HepG2 (cell line): Measurements from ENCODE around the gene CEP78. TPM values are rescaled to one million over a fixed set of nuclear protein-coding genes. Genes with fewer than 3 reads are reported as not detected.
"Not testable (repeated sequence)": the region's sequence is repeated elsewhere in the genome, so short reads cannot be mapped to it uniquely, and the experiment has no call there.

Experiments used
- ATAC-seq: fragments of 200-7000 bp; cut with Tn5 transposase; 3 replicates; pipeline ENCODE4 v1.9.1; 2020; ENCODE audit warnings: mild to moderate bottlenecking, moderate library complexity
- BruUV-seq: library from RNA; stranded (reverse); fragments of 400-500 nt; replicated peaks from 2 replicates; lab custom pipeline; 2021; lab: Mats Ljungman, UMichigan
- CTCF ChIA-PET: fragments of 300-600 bp; formaldehyde crosslinking; extraction: SDS; loops from one replicate; lab custom pipeline; 2021; ENCODE audit warnings: low total read pairs, inconsistent platforms, low intra/inter-chr PET ratio; lab: Yijun Ruan, JAX
- POLR2A ChIA-PET: fragments of 350-600 bp; sonication (Branson Sonifier 250); formaldehyde crosslinking; loops from one replicate; lab custom pipeline; 2020; ENCODE audit warnings: antibody characterized with exemption, inconsistent platforms; lab: Yijun Ruan, JAX
- DNase-seq: peaks from one replicate; pipeline ENCODE4 v3.0.0-alpha.2; 2015; ENCODE audit warnings: low spot score
- FAIRE-seq: peaks from 3 replicates; lab custom pipeline; 2011; peaks lifted over from hg19 to GRCh38; lab: Jason Lieb, UNC
- H2AFZ ChIP-seq: one replicate; pipeline ENCODE4 v1.6.1; 2011; ENCODE audit warnings: low read length, inconsistent platforms
- H3K27ac ChIP-seq: fragments of 300-600 bp; 3 replicates; pipeline ENCODE4 v1.8.0; 2011; ENCODE audit warnings: mixed run types, mild to moderate bottlenecking, mixed read lengths, low read length, inconsistent platforms; ENCODE audit not compliant: insufficient read depth; ENCODE audit errors: extremely low read length
- H3K27me3 ChIP-seq, 2 experiments: fragments of 200-600 bp in 1 of 2; 2 replicates in 1 of 2; 3 replicates in 1 of 2; pipeline versions ENCODE4 v1.6.0 to v1.8.0; 2011; ENCODE audit warnings: low read length in 2 of 2, mild to moderate bottlenecking in 2 of 2, moderate library complexity in 2 of 2, inconsistent platforms in 1 of 2; ENCODE audit not compliant: insufficient read depth in 2 of 2, control insufficient read depth in 1 of 2
- H3K36me3 ChIP-seq, 2 experiments: fragments of 200-600 bp in 1 of 2; replicated peaks in 1 of 2; 2 replicates in 1 of 2; 3 replicates in 1 of 2; pipeline versions ENCODE4 v1.5.1 to v1.8.0; 2011; ENCODE audit warnings: low read length in 2 of 2, inconsistent platforms in 1 of 2; ENCODE audit not compliant: insufficient read depth in 2 of 2, control insufficient read depth in 1 of 2
- H3K4me1 ChIP-seq: 2 replicates; pipeline ENCODE4 v1.5.1; 2012; ENCODE audit warnings: low read length, inconsistent platforms; ENCODE audit not compliant: insufficient read depth
- H3K4me2 ChIP-seq: 2 replicates; pipeline ENCODE4 v1.6.0; 2011; ENCODE audit warnings: low read depth, low read length, inconsistent platforms
- H3K4me3 ChIP-seq, 3 experiments: fragments of 200-600 bp in 1 of 3; sonication (generic), shearing (Covaris generic) in 1 of 3; replicated peaks in 1 of 3; 2 replicates each; pipeline ENCODE4 v1.5.1; 2011 to 2016; ENCODE audit warnings: low read length in 3 of 3, inconsistent platforms in 2 of 3, low read depth in 2 of 3, mild to moderate bottlenecking in 2 of 3, control low read depth in 1 of 3, mixed read lengths in 1 of 3; ENCODE audit not compliant: insufficient read depth in 1 of 3
- H3K79me2 ChIP-seq: one replicate; pipeline ENCODE4 v1.6.1; 2011; ENCODE audit warnings: low read length, inconsistent platforms; ENCODE audit not compliant: insufficient read depth
- H3K9ac ChIP-seq: 2 replicates; pipeline ENCODE4 v1.6.0; 2011; ENCODE audit warnings: mild to moderate bottlenecking, low read depth, low read length, inconsistent platforms; ENCODE audit not compliant: insufficient read depth
- H3K9me3 ChIP-seq: 2 replicates; pipeline ENCODE4 v1.5.1; 2012; ENCODE audit warnings: mild to moderate bottlenecking, low read length
- H4K20me1 ChIP-seq: 2 replicates; pipeline ENCODE4 v1.6.0; 2011; ENCODE audit warnings: inconsistent platforms, mild to moderate bottlenecking, low read length, moderate library complexity; ENCODE audit not compliant: insufficient read depth
- CENPX ChIP-seq: sonication (generic); formaldehyde crosslinking; IDR thresholded peaks from 2 replicates; pipeline ENCODE4 v1.9.0; 2021; ENCODE audit warnings: mild to moderate bottlenecking, missing genetic modification reagents, moderate library complexity
- JDP2 ChIP-seq: sonication (generic); formaldehyde crosslinking; IDR thresholded peaks from 2 replicates; pipeline ENCODE4 v1.8.1; 2022; ENCODE audit warnings: missing genetic modification reagents, borderline replicate concordance
- MTA1 ChIP-seq: sonication (generic); formaldehyde crosslinking; IDR thresholded peaks from 2 replicates; pipeline ENCODE4 v1.4.0; 2020; ENCODE audit warnings: missing genetic modification reagents, mild to moderate bottlenecking, borderline replicate concordance
- RARA ChIP-seq: IDR thresholded peaks from 2 replicates; pipeline ENCODE4 v1.6.1; 2016; ENCODE audit warnings: missing genetic modification reagents, missing compliant biosample characterization
- SNAPC2 ChIP-seq: sonication (generic); formaldehyde crosslinking; IDR thresholded peaks from 2 replicates; pipeline ENCODE4 v1.8.1; 2022; ENCODE audit warnings: mild to moderate bottlenecking, missing genetic modification reagents
- SP5 ChIP-seq: IDR thresholded peaks from 2 replicates; pipeline ENCODE4 v1.6.1; 2016; ENCODE audit warnings: low read depth, borderline replicate concordance
- ZMYM2 ChIP-seq: sonication (generic); formaldehyde crosslinking; IDR thresholded peaks from 2 replicates; pipeline ENCODE4 v1.8.0; 2022; ENCODE audit warnings: mild to moderate bottlenecking, missing genetic modification reagents
- ZNF333 ChIP-seq: sonication (generic); formaldehyde crosslinking; IDR thresholded peaks from 2 replicates; pipeline ENCODE4 v1.4.0; 2020; ENCODE audit warnings: mild to moderate bottlenecking, missing genetic modification reagents, borderline replicate concordance
- ZNF484 ChIP-seq: sonication (generic); formaldehyde crosslinking; IDR thresholded peaks from 2 replicates; pipeline ENCODE4 v1.5.1; 2020; ENCODE audit warnings: mild to moderate bottlenecking, low read depth, missing genetic modification reagents, borderline replicate concordance
- WGBS: methylation state at CpG from one replicate; pipeline ENCODE4 v1.1.6; 2017; ENCODE audit warnings: low lambda C conversion rate; 5-methylcytosine and 5-hydroxymethylcytosine counted together
- in situ Hi-C: cut with HindIII; loops from 2 replicates; pipeline ENCODE4 v1.10.0; 2017; ENCODE audit warnings: low pct_unique_long_range_greater_than_20kb; ENCODE audit not compliant: extremely low pct_ligation_motif_present
- intact Hi-C: fragments of 100-400 bp; cut with micrococcal nuclease; formaldehyde crosslinking; loops from one replicate; pipeline ENCODE4 v1.10.0; 2022; ENCODE audit not compliant: unreplicated experiment
- polyA plus RNA-seq, 8 experiments: library from polyadenylated mRNA; depleted of rRNA in 3 of 8; stranded (reverse) in 7 of 8; unstranded in 1 of 8; fragments of >200 nt; fragmentation: Illumina TruSeq in 4 of 8; extraction: Trizol in 4 of 8; gene quantifications; 2 replicates each; pipeline versions ENCODE4 v1.2.1 to v1.2.3, GENCODE V29; 2011 to 2016; ENCODE audit warnings: low read depth in 4 of 8, missing spikeins in 1 of 8, mixed read lengths in 1 of 8; ENCODE audit not compliant: insufficient read depth in 1 of 8
- total RNA-seq, 5 experiments: library from RNA; depleted of rRNA; stranded (reverse); fragments of >200 nt; fragmentation: Illumina TruSeq; extraction: Trizol; gene quantifications; 2 replicates each; pipeline ENCODE4 v1.2.3, GENCODE V29; 2016; ENCODE audit warnings: low read depth in 1 of 5
- TF ChIP-seq, protein P1 (sequence below): sonication (generic); formaldehyde crosslinking; IDR thresholded peaks from 2 replicates; pipeline ENCODE4 v1.5.0; 2020; ENCODE audit warnings: mild to moderate bottlenecking, missing genetic modification reagents
- TF ChIP-seq, protein P2 (sequence below): sonication (generic); formaldehyde crosslinking; IDR thresholded peaks from 2 replicates; pipeline ENCODE4 v1.4.0; 2020; ENCODE audit warnings: low read depth, mild to moderate bottlenecking, missing genetic modification reagents
- TF ChIP-seq, protein P3 (sequence below): sonication (generic); formaldehyde crosslinking; IDR thresholded peaks from 2 replicates; pipeline ENCODE4 v1.5.1; 2020; ENCODE audit warnings: mild to moderate bottlenecking, missing genetic modification reagents

The CEP78 gene
- total and polyA plus RNA-seq, 2 of the 13 experiments (the other 11 are each of a cell fraction or from before 2014, with no cell fraction given): 5.1 to 30.8 TPM

DNA sequence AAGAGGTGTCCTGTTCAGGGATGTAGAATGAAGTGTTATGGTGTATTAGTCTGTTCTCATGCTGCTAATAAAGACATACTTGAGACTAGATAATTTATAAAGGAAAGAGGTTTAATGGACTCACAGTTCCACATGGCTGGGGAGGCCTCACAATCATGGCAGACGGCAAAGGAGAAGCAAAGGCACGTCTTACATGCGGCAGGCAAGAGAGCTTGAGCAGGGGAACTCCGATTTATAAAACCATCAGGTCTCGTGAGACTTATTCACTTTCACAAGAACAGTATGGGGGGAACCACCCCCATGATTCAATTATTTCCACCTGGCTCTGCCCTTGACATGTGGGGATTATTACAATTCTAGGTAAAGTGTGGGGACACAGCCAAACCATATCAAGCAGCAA lies 3.4 kb upstream of the CEP78 start:
- POLR2A ChIA-PET, H3K79me2 ChIP-seq, CTCF ChIA-PET, in situ Hi-C loops, FAIRE-seq, DNase-seq, H3K4me3 ChIP-seq, H3K27me3 ChIP-seq, H3K4me2 ChIP-seq, H3K36me3 ChIP-seq, ATAC-seq, BruUV-seq, H2AFZ ChIP-seq, H3K9me3 ChIP-seq, H4K20me1 ChIP-seq, intact Hi-C loops, H3K27ac ChIP-seq, H3K9ac ChIP-seq: not testable (repeated sequence)
- peaks cover 23% of the 10 kb centered on the region for H3K4me1 ChIP-seq
- 86% methylated on average over 5 of the region's 5 CpGs for WGBS

DNA sequence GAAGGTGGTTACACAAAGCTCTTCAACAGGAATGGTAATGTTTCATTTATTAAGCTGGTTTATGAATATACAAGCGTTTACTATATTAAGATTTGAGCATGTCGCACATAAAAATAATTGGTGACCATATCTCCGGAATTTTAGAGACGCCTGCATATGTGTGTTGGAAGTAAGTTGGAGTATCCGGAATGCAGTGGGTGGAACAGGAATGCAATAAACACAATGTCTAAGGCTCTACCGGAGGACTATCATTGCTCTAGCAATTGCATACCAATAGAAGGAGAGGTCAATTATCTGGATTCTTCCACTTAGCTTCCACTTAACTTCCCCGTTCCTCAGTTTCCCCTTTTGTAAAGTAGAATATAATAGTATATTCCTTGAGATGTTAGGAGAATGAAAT lies 1.1 kb upstream of the CEP78 start:
- FAIRE-seq (no peak), DNase-seq (no peak), ATAC-seq (no peak)
- no peaks in the 10 kb centered on the region for H4K20me1 ChIP-seq
- 77% methylated on average over 7 of the region's 7 CpGs for WGBS
- no peaks in the 10 kb centered on the region for H3K36me3 ChIP-seq
- H3K27ac ChIP-seq: no peak overlapping the region
- peaks cover 47% of the 10 kb centered on the region for H3K4me1 ChIP-seq
- intact Hi-C loops (loop anchor here (2.0 kb wide), 2 partner anchors 204 to 258 kb away; partner anchors contain the start of gene GNAQ), in situ Hi-C loops (no loop called here)
- ChIA-PET CTCF (no interaction called here), POLR2A (no interaction called here)
- peak overlapping the region; percentile 86 for H2AFZ ChIP-seq
- no peaks in the 10 kb centered on the region for H3K9me3 ChIP-seq
- H3K9ac ChIP-seq: no peak overlapping the region
- H3K4me3 ChIP-seq: peak overlapping the region in 1 of 3 experiments; percentile 87; a peak in 1 of 6 replicates
- no TSS peak for BruUV-seq
- H3K79me2 ChIP-seq: peaks cover 9% of the 10 kb centered on the region
- no peaks in the 10 kb centered on the region for H3K27me3 ChIP-seq
- H3K4me2 ChIP-seq: peak overlapping the region; percentile 89
- TF ChIP-seq, protein P1, sequence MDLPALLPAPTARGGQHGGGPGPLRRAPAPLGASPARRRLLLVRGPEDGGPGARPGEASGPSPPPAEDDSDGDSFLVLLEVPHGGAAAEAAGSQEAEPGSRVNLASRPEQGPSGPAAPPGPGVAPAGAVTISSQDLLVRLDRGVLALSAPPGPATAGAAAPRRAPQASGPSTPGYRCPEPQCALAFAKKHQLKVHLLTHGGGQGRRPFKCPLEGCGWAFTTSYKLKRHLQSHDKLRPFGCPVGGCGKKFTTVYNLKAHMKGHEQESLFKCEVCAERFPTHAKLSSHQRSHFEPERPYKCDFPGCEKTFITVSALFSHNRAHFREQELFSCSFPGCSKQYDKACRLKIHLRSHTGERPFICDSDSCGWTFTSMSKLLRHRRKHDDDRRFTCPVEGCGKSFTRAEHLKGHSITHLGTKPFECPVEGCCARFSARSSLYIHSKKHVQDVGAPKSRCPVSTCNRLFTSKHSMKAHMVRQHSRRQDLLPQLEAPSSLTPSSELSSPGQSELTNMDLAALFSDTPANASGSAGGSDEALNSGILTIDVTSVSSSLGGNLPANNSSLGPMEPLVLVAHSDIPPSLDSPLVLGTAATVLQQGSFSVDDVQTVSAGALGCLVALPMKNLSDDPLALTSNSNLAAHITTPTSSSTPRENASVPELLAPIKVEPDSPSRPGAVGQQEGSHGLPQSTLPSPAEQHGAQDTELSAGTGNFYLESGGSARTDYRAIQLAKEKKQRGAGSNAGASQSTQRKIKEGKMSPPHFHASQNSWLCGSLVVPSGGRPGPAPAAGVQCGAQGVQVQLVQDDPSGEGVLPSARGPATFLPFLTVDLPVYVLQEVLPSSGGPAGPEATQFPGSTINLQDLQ: no peak
- TF ChIP-seq SP5 (CRISPR knock-in tag) (no peak), ZNF484 (CRISPR knock-in tag) (no peak), JDP2 (CRISPR knock-in tag) (no peak), RARA (CRISPR knock-in tag) (no peak), CENPX (CRISPR knock-in tag) (no peak), MTA1 (no peak), SNAPC2 (CRISPR knock-in tag) (no peak), ZMYM2 (CRISPR knock-in tag) (no peak), ZNF333 (CRISPR knock-in tag) (no peak)
- TF ChIP-seq, protein P2, sequence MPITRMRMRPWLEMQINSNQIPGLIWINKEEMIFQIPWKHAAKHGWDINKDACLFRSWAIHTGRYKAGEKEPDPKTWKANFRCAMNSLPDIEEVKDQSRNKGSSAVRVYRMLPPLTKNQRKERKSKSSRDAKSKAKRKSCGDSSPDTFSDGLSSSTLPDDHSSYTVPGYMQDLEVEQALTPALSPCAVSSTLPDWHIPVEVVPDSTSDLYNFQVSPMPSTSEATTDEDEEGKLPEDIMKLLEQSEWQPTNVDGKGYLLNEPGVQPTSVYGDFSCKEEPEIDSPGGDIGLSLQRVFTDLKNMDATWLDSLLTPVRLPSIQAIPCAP (CRISPR knock-in tag): no peak
- TF ChIP-seq, protein P3, sequence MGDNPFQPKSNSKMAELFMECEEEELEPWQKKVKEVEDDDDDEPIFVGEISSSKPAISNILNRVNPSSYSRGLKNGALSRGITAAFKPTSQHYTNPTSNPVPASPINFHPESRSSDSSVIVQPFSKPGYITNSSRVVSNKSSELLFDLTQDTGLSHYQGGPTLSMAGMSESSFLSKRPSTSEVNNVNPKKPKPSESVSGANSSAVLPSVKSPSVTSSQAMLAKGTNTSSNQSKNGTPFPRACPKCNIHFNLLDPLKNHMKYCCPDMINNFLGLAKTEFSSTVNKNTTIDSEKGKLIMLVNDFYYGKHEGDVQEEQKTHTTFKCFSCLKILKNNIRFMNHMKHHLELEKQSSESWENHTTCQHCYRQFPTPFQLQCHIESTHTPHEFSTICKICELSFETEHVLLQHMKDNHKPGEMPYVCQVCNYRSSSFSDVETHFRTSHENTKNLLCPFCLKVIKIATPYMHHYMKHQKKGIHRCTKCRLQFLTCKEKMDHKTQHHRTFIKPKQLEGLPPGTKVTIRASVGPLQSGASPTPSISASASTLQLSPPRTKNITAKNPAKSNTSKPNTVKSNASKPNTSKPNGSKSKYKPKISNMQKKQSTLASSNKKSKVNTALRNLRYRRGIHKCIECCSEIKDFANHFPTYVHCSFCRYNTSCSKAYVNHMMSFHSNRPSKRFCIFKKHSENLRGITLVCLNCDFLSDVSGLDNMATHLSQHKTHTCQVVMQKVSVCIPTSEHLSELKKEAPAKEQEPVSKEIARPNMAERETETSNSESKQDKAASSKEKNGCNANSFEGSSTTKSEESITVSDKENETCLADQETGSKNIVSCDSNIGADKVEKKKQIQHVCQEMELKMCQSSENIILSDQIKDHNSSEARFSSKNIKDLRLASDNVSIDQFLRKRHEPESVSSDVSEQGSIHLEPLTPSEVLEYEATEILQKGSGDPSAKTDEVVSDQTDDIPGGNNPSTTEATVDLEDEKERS (CRISPR knock-in tag): no peak
